ENCODE data around the gene TJP1.

DNA sequence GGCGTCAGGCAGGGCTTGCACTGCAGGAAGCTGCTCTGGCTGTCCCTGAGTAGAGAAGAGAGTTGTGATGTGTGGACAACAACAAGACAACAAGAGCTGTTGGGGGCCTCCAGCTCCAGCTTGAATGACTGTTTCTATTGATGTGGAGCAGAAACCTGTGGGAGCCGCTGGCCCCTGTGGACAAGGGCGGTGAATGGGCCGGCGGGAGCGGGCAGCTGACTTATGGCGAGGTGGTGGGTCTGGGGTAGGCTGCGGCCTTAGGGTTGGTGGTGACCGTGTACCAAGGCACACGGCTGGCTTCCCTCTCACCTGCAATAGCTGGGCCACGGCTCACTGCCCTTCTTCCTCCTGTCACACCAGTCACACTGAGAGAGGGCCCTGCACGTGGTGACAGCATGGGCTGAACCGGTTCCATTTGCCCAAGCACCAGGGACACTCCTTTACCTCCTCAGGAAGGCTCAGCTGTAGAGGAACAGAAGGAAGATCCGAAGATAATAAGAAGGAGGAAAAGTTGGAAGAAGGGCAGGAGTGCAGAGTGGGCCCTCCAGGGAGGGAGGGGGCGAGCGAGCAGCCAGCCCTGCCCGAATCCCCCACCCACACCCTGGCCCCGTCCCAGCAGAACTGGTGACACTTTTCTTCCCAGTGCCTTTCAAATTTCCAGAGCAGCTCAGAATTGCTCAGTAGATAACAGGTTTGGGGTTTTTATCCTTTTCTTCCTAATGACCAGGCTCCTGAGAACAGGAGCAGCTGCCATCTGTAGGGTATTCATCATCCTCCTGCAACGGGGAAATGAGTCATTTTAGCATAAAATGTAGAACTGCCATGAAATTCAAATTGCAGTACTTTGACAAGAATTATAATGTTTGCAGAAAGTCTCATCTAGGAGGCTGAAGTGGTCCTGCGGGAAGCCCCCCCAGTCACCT, 136.9 kb downstream of the TJP1 start:
- TF ChIP-seq EZH2phosphoT487 (IDR thresholded peaks at IDR 0.05; ENCODE audit: low read depth, severe bottlenecking, unreplicated experiment) (no peak), EZH2 (IDR thresholded peaks at IDR 0.05; ENCODE audit: borderline replicate concordance) (no peak)
- TF ChIP-seq, protein P1, sequence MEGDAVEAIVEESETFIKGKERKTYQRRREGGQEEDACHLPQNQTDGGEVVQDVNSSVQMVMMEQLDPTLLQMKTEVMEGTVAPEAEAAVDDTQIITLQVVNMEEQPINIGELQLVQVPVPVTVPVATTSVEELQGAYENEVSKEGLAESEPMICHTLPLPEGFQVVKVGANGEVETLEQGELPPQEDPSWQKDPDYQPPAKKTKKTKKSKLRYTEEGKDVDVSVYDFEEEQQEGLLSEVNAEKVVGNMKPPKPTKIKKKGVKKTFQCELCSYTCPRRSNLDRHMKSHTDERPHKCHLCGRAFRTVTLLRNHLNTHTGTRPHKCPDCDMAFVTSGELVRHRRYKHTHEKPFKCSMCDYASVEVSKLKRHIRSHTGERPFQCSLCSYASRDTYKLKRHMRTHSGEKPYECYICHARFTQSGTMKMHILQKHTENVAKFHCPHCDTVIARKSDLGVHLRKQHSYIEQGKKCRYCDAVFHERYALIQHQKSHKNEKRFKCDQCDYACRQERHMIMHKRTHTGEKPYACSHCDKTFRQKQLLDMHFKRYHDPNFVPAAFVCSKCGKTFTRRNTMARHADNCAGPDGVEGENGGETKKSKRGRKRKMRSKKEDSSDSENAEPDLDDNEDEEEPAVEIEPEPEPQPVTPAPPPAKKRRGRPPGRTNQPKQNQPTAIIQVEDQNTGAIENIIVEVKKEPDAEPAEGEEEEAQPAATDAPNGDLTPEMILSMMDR (IDR thresholded peaks at IDR 0.05; ENCODE audit: poor library complexity), result no peak
